Psoas muscle (tissue), 8 donors: ENCODE data around the gene BIRC3. TPM values are rescaled to one million over a fixed set of nuclear protein-coding genes. Genes with fewer than 3 reads are reported as not detected.

ENCODE experiments used
- ATAC-seq, 4 donors: fragments of 200-7000 bp; cut with Tn5 transposase; one replicate each; pipeline ENCODE4 v1.9.1; 2020; ENCODE audit warnings: moderate library complexity in 3 of 4, mild to moderate bottlenecking in 2 of 4
- DNase-seq, 2 donors: peaks; one replicate each; pipeline ENCODE4 v3.0.0-alpha.2; 2020
- H3K27ac ChIP-seq: fragments of 200-600 bp; one replicate; pipeline ENCODE4 v1.8.0; 2022
- H3K27me3 ChIP-seq, 3 donors: fragments of 200-600 bp in 1 of 3; one replicate each; pipeline versions ENCODE4 v1.6.1 to v1.8.0; 2013 to 2022; ENCODE audit warnings: low read length in 2 of 3, mild to moderate bottlenecking in 2 of 3, moderate library complexity in 1 of 3; ENCODE audit not compliant: insufficient read depth in 3 of 3
- H3K36me3 ChIP-seq, 2 donors: fragments of 200-600 bp in 1 of 2; one replicate each; pipeline versions ENCODE4 v1.6.1 to v1.8.0; 2013 to 2022; ENCODE audit warnings: low read depth in 1 of 2, mild to moderate bottlenecking in 1 of 2, moderate library complexity in 1 of 2; ENCODE audit not compliant: insufficient read depth in 1 of 2
- H3K4me1 ChIP-seq: fragments of 200-600 bp; one replicate; pipeline ENCODE4 v1.8.0; 2022
- H3K4me3 ChIP-seq: fragments of 200-600 bp; one replicate; pipeline ENCODE4 v1.8.0; 2022; ENCODE audit warnings: mild to moderate bottlenecking
- H3K9me3 ChIP-seq: fragments of 200-600 bp; one replicate; pipeline ENCODE4 v1.8.0; 2022
- WGBS, 3 donors: extraction: QIAGEN DNeasy Blood & Tissue Kit; methylation state at CpG; one replicate each; pipeline versions ENCODE4 v1.1.6 to v1.1.7; 2013; 5-methylcytosine and 5-hydroxymethylcytosine counted together
- intact Hi-C, 2 donors: fragments of 100-400 bp; cut with DNase I; formaldehyde crosslinking; loops; one replicate each; pipeline versions ENCODE4 v1.11.0 to v1.14.2; 2022
- polyA plus RNA-seq, 3 donors: library from polyadenylated mRNA; stranded (reverse); fragments of 200-250 nt; gene quantifications; one replicate each; pipeline ENCODE4 v1.2.3, GENCODE V29; 2013
- total RNA-seq, 4 donors: library from RNA; stranded (reverse); fragmentation: NEBNext Ultra II Directional in 2 of 4; extraction: Animal tissue kit (Norgen Biotek cat#: 25700) in 2 of 4; gene quantifications; one replicate each; pipeline versions ENCODE4 v1.2.1 to v1.2.4, GENCODE V29; 2021 to 2023
- TF ChIP-seq, protein P1 (sequence below): fragments of 200-600 bp; IDR thresholded peaks from one replicate; pipeline ENCODE4 v1.8.0; 2022; ENCODE audit warnings: antibody characterized with exemption
- donor health status: healthy with polysubstance abuse.
- donor health status: DM: no; HTN: no; CAD: no; lungs with moderate emphysema.
- donor health status: Bipolar disorder and iron deficiency.
- donor health status: healthy.
- donor health status: DM: yes; HTN: yes; CAD: no.
- donor health status: DM: no; HTN: no; CAD: no.
- donor health status: DM: no; HTN: no; CAD: no.
- donor health status: DM: yes; HTN: yes; CAD: no.

The BIRC3 gene
- total and polyA plus RNA-seq, 7 donors = 0.97 to 3.8 (median 2.3) TPM

- Histone ChIP-seq H3K9me3 (peaks cover 17% of the 10 kb centered on the region), H3K4me3 (no peak overlapping the region), H3K27me3 (no peaks in the 10 kb centered on the region), H3K4me1 (no peaks in the 10 kb centered on the region), H3K27ac (no peak overlapping the region), H3K36me3 (peaks cover 4 to 51% of the 10 kb centered on the region in 2 donors)
- DNase-seq (no peak), ATAC-seq (no peak)
- intact Hi-C loops = no loop called here
- TF ChIP-seq, protein P1, sequence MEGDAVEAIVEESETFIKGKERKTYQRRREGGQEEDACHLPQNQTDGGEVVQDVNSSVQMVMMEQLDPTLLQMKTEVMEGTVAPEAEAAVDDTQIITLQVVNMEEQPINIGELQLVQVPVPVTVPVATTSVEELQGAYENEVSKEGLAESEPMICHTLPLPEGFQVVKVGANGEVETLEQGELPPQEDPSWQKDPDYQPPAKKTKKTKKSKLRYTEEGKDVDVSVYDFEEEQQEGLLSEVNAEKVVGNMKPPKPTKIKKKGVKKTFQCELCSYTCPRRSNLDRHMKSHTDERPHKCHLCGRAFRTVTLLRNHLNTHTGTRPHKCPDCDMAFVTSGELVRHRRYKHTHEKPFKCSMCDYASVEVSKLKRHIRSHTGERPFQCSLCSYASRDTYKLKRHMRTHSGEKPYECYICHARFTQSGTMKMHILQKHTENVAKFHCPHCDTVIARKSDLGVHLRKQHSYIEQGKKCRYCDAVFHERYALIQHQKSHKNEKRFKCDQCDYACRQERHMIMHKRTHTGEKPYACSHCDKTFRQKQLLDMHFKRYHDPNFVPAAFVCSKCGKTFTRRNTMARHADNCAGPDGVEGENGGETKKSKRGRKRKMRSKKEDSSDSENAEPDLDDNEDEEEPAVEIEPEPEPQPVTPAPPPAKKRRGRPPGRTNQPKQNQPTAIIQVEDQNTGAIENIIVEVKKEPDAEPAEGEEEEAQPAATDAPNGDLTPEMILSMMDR = no peak
These were observed 39.8 kb downstream of the BIRC3 start for GRCh38 chr11:102357116-102357515.

- WGBS, 3 donors = 81 to 98% (median 84%) methylated on average over 3 of the region's 3 CpGs
- intact Hi-C loops = no loop called here
- Histone ChIP-seq H3K4me3 (no peak overlapping the region), H3K9me3 (peaks cover 17% of the 10 kb centered on the region), H3K36me3 (peaks cover 7 to 59% of the 10 kb centered on the region in 2 donors), H3K4me1 (no peaks in the 10 kb centered on the region), H3K27ac (no peak overlapping the region), H3K27me3 (no peaks in the 10 kb centered on the region)
- ATAC-seq (no peak), DNase-seq (no peak)
- TF ChIP-seq, protein P1 = no peak
These were observed 42.1 kb downstream of the BIRC3 start for GRCh38 chr11:102359372-102359771.

GRCh38 chr11:102360681-102361080 is 43.4 kb downstream of the BIRC3 start:
- TF ChIP-seq, protein P1 = no peak
- WGBS, 3 donors = 93 to 100% (median 98%) methylated on average over 3 of the region's 3 CpGs
- Histone ChIP-seq H3K27ac (no peak overlapping the region), H3K4me1 (no peaks in the 10 kb centered on the region), H3K9me3 (peaks cover 15% of the 10 kb centered on the region), H3K36me3 (peaks cover 13 to 72% of the 10 kb centered on the region in 2 donors), H3K27me3 (no peaks in the 10 kb centered on the region), H3K4me3 (no peak overlapping the region)
- ATAC-seq (no peak), DNase-seq (no peak)
- intact Hi-C loops = no loop called here

DNA sequence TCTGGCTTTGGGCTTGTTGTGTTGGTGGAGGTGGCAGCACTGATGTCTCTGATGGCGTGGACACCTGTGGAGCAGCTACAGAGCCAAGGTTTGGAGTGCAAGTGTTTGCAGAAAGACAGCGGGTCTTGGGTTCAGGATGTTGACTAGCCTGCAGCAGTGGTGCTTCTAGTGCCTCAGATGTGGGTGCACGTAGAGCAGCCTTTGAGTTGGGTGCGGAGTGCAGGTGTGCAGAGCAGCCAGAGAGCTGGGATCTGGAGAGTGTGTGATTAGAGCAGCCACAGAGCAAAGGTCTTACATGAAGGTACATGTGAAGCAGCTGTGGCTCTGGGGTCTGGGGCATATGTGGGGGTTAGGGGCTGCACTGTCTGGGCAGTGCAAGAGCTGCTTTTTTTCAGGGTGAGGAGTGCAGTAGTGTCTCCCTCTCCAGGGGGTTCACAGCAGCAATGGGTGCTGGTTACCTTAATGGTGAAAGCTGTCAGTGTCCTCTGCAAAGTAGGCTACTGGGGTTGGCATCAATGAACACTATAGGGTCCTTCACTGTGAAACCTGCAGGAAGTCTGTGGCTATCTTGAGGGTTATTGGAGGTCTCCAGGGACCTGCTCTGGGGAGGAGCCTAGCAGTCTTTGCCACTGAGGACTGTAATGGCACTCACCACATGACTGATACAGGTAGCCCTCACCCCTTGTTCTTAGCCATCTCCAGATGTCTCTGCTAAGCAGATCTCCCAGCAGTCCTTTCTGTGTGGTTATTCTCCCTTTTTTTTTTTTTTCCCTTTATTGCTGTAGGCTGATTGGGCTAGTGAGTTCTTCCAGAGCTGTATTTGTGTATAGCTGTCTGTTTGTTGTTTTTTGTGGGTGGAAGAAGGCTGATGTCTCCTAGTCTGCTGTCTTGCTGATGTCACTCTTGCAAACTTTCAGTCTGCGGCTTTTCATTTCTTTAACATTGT is 44.1 kb downstream of the BIRC3 start:
- H3K4me3 ChIP-seq = no peak overlapping the region
- peaks cover 9% of the 10 kb centered on the region for H3K9me3 ChIP-seq
- ATAC-seq (no peak), DNase-seq (no peak)
- TF ChIP-seq, protein P1 = no peak
- H3K36me3 ChIP-seq = peaks cover 13 to 79% of the 10 kb centered on the region in 2 donors
- no peaks in the 10 kb centered on the region for H3K4me1 ChIP-seq
- intact Hi-C loops = no loop called here
- no peaks in the 10 kb centered on the region for H3K27me3 ChIP-seq
- no peak overlapping the region for H3K27ac ChIP-seq
- WGBS, 3 donors = 97 to 99% (median 98%) methylated on average over 5 of the region's 5 CpGs
